ENCODE results near the gene LMNB1.

Gene LMNB1

DNA sequence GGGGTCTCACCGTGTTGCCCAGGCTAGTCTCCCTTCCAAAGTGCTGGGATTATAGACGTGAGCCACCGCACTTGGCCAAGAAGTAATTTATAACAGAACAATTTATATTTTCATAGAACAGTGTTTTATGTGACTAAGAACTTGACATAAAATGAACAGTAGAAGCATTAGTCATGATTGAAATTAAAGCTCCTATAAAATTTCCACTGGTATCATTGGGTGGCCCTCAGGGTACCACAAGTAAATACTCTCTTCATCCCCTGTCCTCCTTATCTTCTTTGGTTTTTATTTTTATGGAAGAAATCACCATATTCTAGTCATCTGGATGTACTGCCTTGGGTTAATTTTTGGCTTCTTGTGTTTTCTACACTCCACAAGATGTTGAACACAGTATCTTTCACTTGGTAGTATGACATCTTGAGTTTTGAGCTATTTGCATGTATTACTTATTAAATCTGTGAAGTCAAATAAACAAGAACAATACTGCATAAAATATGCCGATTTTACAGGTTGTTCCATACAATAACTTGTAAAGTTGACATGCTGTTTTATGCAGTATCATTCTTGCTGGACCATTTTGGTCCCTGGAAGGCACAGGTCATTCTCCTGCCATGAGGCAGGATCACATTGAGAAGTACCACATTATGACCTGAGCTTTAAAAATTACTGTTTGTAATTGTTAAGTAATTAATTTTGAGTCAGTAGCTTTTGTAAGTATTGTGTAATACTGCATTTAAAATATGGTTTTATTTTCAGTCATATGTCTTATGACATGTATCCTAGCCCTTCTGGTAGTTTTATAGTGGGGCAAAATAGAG lies 24.4 kb downstream of the LMNB1 start:
- TF ChIP-seq, protein P1, sequence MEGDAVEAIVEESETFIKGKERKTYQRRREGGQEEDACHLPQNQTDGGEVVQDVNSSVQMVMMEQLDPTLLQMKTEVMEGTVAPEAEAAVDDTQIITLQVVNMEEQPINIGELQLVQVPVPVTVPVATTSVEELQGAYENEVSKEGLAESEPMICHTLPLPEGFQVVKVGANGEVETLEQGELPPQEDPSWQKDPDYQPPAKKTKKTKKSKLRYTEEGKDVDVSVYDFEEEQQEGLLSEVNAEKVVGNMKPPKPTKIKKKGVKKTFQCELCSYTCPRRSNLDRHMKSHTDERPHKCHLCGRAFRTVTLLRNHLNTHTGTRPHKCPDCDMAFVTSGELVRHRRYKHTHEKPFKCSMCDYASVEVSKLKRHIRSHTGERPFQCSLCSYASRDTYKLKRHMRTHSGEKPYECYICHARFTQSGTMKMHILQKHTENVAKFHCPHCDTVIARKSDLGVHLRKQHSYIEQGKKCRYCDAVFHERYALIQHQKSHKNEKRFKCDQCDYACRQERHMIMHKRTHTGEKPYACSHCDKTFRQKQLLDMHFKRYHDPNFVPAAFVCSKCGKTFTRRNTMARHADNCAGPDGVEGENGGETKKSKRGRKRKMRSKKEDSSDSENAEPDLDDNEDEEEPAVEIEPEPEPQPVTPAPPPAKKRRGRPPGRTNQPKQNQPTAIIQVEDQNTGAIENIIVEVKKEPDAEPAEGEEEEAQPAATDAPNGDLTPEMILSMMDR (IDR thresholded peaks at IDR 0.05; ENCODE audit: low read length, missing control alignments), result no peak
- DNase-seq (ENCODE audit: low read depth), result no peak
- H3K4me3 ChIP-seq (replicated peaks; ENCODE audit: low read depth, low read length), result no peak overlapping the region

GRCh38 chr5:126801992-126802294 lies 25.0 kb downstream of the LMNB1 start:
- H3K4me3 ChIP-seq (replicated peaks; ENCODE audit: low read depth, low read length), result no peak overlapping the region
- TF ChIP-seq, protein P1 (IDR thresholded peaks at IDR 0.05; ENCODE audit: low read length, missing control alignments), result peak; percentile 58
- DNase-seq (ENCODE audit: low read depth), result peak; percentile 78

- TF ChIP-seq, protein P1 (IDR thresholded peaks at IDR 0.05; ENCODE audit: low read length, missing control alignments), result no peak
- no peak overlapping the region for H3K4me3 ChIP-seq (replicated peaks; ENCODE audit: low read depth, low read length)
- DNase-seq (ENCODE audit: low read depth), result peak; percentile 62
These were observed 28.1 kb downstream of the LMNB1 start for GRCh38 chr5:126805063-126805462.

DNA sequence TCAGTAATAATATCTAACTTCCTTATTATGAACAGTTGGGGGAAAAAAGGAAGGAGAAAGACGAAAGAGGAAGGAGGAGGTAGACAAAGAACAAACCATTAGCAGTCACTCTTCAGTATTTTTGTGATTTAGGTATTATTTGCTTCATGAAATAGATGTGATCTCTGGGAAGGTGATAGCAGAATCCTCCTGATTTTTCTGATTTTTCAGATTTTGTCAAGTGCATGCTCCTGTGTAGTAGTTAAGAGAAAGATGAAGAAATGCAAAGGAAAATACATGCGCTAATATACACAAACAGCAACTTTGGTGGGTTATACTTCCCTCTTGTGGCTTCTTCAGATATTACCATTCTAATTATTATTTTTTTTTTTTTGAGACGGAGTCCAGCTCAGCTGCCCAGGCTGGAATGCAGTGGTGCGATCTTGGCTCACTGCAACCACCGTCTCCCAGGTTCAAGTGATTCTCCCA lies 31.6 kb downstream of the LMNB1 start:
- TF ChIP-seq, protein P1 (IDR thresholded peaks at IDR 0.05; ENCODE audit: low read length, missing control alignments), result peak; percentile 49
- H3K4me3 ChIP-seq (replicated peaks; ENCODE audit: low read depth, low read length), result no peak overlapping the region
- peak; percentile 67 for DNase-seq (ENCODE audit: low read depth)

GRCh38 chr5:126809916-126810315 lies 33.0 kb downstream of the LMNB1 start:
- TF ChIP-seq, protein P1 (IDR thresholded peaks at IDR 0.05; ENCODE audit: low read length, missing control alignments), result no peak
- DNase-seq (ENCODE audit: low read depth), result no peak

DNA sequence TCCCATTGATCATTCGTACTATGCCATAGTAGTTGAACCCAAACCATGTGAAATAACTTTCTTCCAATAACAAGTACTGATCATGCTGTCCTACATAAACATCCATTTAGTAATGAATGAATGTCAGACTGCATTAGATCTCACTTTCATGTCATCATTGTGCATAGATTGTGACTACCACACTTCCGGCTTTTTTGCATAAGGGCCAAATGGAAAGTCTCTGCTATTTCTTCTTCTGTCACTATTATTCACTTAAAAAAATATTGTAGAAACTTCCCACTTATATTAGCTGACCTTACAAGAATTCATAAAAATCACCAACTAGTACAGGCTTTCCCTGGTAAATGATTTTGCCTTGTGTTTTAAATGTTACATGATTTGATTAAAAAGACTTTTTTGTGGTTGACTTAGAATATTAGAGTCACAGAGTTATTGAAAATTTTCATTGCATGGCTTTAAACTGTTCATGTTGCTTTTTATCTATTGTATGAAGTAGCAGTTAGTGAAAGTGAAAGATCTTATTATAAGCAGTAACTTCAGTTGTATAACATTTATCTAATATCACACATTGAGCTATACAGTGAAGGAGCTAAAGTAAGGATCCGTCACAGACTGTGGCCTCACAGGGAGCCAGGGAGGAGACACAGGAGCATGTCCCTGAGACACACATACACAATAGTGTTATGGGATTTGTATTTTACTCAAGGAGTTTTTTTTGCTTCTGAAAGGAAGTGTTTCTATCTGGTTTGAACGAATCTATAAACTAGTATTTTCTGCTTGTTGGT lies 33.9 kb downstream of the LMNB1 start:
- DNase-seq (ENCODE audit: low read depth), result no peak
- no peak overlapping the region for H3K4me3 ChIP-seq (replicated peaks; ENCODE audit: low read depth, low read length)
- TF ChIP-seq, protein P1 (IDR thresholded peaks at IDR 0.05; ENCODE audit: low read length, missing control alignments), result no peak

More at GRCh38 chr5:126809916-126810315, 33.0 kb downstream of the LMNB1 start:
- no peak overlapping the region for H3K4me3 ChIP-seq (replicated peaks; ENCODE audit: low read depth, low read length)

Data from fibroblast of pulmonary artery (primary cell).